HG03558 (cell line): ENCODE results near the gene SIRT7.

Experiments used
- ATAC-seq: cut with Tn5 transposase; IDR thresholded peaks from one replicate; pipeline ENCODE4 v1.9.1; 2021; ENCODE audit warnings: moderate number of reproducible peaks; ENCODE audit not compliant: unreplicated experiment; ENCODE audit errors: extremely low read depth

SIRT7 gene

DNA sequence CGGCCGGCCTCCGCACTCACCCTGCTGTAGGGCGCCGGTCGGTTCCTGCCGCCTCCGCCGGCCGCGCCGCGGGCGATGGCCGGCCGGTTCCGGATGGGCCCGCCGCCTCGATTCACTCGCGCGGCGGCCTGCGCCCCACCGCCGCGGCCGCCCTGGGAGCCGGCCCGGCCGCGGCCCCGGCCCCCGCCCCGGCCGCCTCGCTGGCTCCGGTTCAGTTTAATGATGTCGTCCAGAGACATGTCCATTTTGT lies 26.7 kb downstream of the SIRT7 start:
- peak; percentile 9 for ATAC-seq

- no peak for ATAC-seq
Observed at GRCh38 chr17:81890447-81891302, 27.3 kb downstream of the SIRT7 start.

DNA sequence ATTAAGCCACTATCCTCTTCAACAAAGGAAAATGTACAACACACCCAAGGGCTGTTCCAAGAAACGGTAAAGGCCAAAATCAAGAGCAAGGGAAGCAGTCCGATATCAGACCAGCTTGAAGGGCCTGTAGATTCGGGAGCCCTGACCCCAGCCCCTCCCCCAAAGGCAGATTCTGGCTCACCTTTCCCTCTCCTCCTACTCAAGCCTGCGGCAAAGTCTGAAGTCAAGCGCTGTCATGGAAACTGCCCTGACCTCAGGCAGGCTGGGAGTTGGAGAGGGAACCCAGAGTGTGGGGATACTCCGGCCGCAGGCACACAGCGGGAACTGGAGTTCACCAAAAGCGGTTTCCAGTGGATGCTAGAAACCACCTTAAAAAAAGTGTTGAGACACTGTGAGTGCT lies 28.4 kb downstream of the SIRT7 start:
- no peak for ATAC-seq

DNA sequence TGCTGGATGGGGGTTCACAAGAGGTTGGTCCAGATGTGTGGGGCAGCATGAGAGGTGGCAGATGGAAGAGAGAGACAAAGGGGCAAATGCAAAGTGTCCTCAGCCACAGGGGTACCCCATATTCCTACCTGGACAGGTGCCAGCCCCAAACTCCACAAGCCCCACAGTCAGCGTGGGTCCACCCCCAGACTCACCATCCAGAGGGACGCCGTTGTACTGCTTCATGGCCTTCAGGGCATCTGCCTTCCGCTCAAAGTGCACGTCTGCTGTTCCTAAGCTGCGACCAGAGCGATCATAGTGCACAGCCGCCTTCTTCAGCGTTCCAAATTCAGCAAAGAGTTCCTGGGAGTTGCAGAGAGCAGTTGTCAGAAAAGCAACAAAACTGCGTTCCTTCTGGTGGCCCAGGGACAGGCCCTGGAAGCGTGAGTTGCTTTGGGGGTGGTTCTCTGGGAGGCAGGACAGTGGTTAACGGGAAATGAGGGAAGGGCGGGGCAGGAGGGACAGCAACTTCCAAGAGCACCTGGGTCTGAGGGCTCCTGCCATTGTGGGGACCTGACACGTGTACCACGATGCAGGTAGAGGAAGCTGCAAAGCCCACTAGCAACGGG lies 28.9 kb downstream of the SIRT7 start:
- ATAC-seq: no peak

- no peak for ATAC-seq
Observed at GRCh38 chr17:81888105-81888987, 29.6 kb downstream of the SIRT7 start.

- ATAC-seq: no peak
Observed at GRCh38 chr17:81885869-81886548, 32.0 kb downstream of the SIRT7 start.

GRCh38 chr17:81885454-81885853 lies 32.5 kb downstream of the SIRT7 start:
- no peak for ATAC-seq

DNA sequence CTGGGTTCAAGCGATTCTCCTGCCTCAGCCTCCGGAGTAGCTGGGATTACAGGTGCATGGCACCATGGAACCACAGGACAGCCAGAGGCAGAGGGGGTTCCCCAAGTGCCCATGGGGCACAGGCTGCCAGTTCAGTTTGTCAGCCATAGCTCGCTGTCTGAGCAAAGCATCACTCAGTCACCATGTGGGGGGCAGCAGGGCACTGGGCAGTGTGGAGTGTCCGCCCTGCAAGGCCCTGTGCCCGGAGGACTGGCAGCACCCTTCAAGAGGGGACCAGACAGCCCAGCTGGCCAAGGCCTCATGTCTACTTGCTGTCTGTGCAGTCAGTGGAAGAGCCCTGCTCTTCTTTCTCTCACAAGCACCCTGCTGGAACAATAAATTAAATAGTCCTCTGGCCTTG lies 33.0 kb downstream of the SIRT7 start:
- ATAC-seq: no peak

GRCh38 chr17:81884520-81884919 lies 33.5 kb downstream of the SIRT7 start:
- ATAC-seq: no peak

- ATAC-seq: no peak
Observed at GRCh38 chr17:81879121-81879520, 38.9 kb downstream of the SIRT7 start.

GRCh38 chr17:81878294-81878693 lies 39.7 kb downstream of the SIRT7 start:
- no peak for ATAC-seq

- ATAC-seq: no peak
Observed at GRCh38 chr17:81877569-81877968, 40.4 kb downstream of the SIRT7 start.

GRCh38 chr17:81871387-81872230 lies 46.4 kb downstream of the SIRT7 start:
- ATAC-seq: no peak

GRCh38 chr17:81870981-81871386 lies 47.0 kb downstream of the SIRT7 start, which contains the start of gene ARHGDIA:
Gene ARHGDIA (minus strand): TSS chr17:81871337. CDS start chr17:81869930, 1,407 bp downstream.
- ATAC-seq: no peak

GRCh38 chr17:81870131-81870980 lies 47.6 kb downstream of the SIRT7 start:
- no peak for ATAC-seq

GRCh38 chr17:81869221-81870130 lies 48.5 kb downstream of the SIRT7 start:
- no peak for ATAC-seq

GRCh38 chr17:81868674-81869220 lies 49.2 kb downstream of the SIRT7 start:
- no peak for ATAC-seq
